ENCODE results near the gene GAS2L2.

Gene GAS2L2

GRCh38 chr17:35752945-35753764 lies at the start of gene GAS2L2:
Gene GAS2L2 (minus strand): TSS chr17:35753239. CDS start chr17:35752850, 389 bp downstream.
- DNase-seq = no peak

DNA sequence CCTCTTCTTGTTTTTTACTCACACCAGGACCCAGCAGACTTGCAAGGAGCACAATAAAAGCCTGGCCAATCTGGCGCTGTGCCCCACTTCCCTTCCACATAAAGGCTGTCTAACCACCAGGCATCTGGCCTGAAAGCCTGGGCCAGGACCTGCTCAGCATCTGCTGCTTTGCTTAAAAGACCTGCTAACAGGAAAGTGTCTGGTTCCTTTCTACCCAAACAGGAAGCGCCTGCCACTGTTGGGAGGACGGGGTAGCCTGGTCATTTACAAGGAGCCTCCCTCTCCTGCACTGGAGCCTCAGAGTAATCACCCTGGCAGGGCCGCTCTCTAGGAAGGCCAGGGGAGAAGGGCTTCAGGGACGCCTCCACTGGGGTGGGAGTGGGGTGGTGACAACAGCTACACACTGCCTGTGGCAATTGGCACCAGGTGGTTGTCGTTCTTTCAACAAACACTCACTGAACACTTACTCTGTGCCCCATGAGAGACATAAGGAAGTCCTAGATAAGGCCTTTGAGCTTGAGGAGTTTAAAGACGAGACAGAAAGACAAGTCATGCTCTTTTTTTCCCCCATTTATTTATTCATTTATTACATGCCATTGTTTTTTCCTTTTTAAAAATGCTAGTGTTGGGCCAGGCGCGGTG lies 48.7 kb upstream of the GAS2L2 start:
- no peak for DNase-seq

- DNase-seq = peak; percentile 2
Observed at GRCh38 chr17:35799942-35800341, 46.9 kb upstream of the GAS2L2 start.

GRCh38 chr17:35797918-35798317 lies 44.9 kb upstream of the GAS2L2 start:
- DNase-seq = no peak

GRCh38 chr17:35797370-35797769 lies 44.3 kb upstream of the GAS2L2 start:
- no peak for DNase-seq

DNA sequence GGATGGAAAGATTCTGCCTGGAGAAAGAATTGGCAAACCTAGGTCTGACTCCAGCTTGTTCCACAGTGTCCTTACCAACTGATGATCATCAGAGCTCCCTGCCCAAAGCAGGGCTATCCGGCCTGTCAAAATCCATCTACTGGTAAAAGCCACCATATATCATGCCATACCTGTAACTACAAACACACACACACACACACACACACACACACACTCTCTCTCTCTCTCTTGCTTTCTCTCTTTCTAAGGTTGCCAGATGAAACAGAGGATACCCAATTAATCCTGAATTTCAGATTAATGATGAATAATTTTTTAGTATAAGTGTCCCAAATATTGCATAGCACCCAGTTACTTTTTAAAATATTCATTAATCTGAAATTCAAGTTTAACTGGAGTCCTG lies 43.9 kb upstream of the GAS2L2 start:
- no peak for DNase-seq

- no peak for DNase-seq
Observed at GRCh38 chr17:35795871-35796265, 42.8 kb upstream of the GAS2L2 start.

DNA sequence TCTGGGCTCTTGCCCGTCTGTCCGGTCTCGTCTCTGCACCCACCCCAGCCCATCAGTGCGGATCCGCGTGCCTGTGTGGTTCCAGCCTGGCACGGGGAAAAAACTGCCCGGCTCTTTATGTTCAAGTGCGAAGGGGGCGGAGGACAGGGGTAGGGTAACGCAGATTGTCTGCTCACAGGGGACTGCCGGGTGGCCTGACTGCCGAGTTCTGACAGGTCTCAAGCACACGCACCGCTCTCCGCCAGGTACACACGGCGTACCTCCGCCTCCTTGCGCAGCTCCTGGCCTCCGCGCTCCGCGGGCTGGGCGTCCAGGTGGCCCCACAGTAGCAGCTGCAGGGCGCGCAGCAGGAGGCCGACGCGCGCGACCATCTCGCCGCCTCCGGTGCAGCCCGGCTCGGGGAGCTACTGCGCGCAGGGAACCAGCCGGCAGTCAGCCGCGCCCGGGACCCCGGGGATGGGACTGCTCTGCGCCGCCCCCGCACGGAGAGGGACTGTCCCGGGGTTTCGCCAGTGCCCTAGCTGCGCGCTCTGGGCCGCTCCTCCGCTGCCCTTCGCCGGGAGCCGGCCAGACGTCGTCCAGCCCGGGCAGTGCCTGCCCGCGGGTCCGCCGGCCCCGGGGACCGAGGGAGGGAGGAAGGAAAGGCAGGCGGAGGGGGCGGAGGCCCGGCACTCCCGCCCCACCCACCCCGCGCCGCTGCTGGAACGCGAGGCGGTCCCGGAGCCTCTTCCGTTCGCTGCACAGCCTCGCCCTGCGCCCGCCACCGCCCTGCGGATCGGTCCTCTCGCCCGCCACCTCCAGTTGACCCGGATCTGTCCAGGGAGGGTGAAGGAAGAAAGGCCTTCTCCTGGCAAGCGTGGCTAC lies 42.2 kb upstream of the GAS2L2 start, which contains the start of gene MMP28:
Gene MMP28 (minus strand): TSS at position 635 of the 864 bp plus-strand sequence. CDS start 264 bp downstream, at position 371.
- DNase-seq = peak; percentile 33

GRCh38 chr17:35793257-35793656 lies 40.2 kb upstream of the GAS2L2 start:
- DNase-seq = no peak

GRCh38 chr17:35791681-35792350 lies 38.8 kb upstream of the GAS2L2 start:
- no peak for DNase-seq

GRCh38 chr17:35790841-35791240 lies 37.8 kb upstream of the GAS2L2 start:
- DNase-seq = no peak

GRCh38 chr17:35788477-35789368 lies 35.7 kb upstream of the GAS2L2 start:
- DNase-seq = no peak

GRCh38 chr17:35786941-35787432 lies 33.9 kb upstream of the GAS2L2 start:
- no peak for DNase-seq

- no peak for DNase-seq
Observed at GRCh38 chr17:35784895-35785294, 31.9 kb upstream of the GAS2L2 start.

DNA sequence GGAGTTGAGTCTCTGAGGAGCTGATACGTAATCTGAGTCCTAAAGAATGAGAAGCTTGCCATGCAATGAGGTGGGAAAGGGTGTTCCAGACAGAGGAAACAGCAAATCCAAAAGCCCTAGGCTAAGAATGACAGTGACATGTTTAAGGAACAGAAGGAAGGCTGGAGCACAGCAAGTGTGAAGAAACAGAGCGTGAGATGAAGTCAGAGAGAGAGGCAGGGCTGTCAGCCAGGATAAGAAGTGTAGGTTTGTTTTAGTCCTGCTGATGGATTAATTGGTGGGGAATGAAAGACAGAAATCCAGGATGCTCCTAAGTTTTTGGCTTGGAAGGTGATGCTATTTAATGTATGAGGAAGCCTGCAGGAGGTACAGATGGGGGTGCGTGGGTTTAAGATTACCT lies 27.9 kb upstream of the GAS2L2 start:
- DNase-seq = no peak

GRCh38 chr17:35778641-35779196 lies 25.7 kb upstream of the GAS2L2 start:
- DNase-seq = no peak

DNA sequence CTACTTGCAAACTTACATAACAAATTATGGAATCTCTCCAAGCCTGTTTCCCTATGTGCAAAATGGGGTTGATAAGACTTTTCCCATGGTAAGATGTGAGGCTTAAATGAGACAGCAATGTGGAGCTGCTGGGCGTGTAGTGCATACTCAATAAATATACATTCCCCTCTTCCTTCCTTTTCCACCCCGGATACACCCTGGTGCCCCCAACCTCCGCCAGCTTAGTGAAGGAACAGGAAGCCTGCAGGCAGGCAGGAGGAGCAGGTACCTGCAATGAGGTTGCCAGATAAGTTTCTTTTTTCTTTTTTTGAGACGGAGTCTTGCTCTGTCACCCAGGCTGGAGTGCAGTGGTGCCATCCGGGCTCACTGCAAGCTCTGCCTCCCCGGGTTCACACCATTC lies 22.5 kb upstream of the GAS2L2 start:
- DNase-seq = no peak

- no peak for DNase-seq
Observed at GRCh38 chr17:35775039-35775438, 22.0 kb upstream of the GAS2L2 start.

GRCh38 chr17:35774499-35774898 lies 21.5 kb upstream of the GAS2L2 start:
- no peak for DNase-seq

DNA sequence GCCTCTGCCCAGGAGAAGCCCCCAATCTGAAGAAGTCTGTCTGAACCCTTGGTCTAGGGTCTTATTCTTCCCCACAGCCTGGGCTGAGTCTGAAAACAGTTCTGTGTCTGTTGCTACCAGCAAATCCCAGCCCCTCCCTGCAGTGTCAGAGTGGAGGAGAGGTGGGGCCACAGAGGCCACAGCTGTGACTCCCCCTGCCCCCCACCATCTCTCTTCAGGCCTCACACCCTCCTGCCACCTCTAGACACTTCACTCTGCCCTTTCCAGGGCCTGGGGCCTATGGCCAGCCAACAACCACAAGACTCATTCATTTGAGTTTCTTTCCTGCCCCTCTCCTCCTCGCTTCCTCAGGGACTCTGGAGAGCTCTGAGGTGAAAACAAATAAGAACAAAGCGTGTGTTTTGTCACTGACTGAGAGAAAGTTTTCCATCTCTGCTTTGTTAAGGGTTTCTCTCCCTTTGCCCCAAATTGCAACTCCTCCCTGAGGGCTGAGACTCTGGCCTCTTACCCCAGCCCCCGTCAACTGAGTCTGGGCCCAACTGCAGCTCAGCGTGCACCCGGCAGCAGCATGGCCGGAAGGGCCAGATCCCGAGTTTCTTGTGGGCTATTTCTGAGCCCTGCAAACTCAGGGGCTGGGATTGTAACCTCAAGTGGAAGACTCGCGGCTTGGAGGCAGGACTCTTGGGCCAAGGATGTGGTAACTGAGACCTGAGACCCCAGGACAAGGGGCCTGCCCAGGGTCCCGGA lies 20.8 kb upstream of the GAS2L2 start:
- no peak for DNase-seq

Data from NCI-H1105 (cell line).